K562 (cell line): Measurements from ENCODE around the gene PBX2. TPM values are rescaled to one million over a fixed set of nuclear protein-coding genes. Genes with fewer than 3 reads are reported as not detected.

Experiments used
- ATAC-seq: fragments of 200-7000 bp; cut with Tn5 transposase; 3 replicates; pipeline ENCODE4 v1.9.1; 2020; ENCODE audit warnings: moderate library complexity
- BruUV-seq: library from RNA; stranded (reverse); fragments of 400-500 nt; replicated peaks from 2 replicates; lab custom pipeline; 2021; lab: Mats Ljungman, UMichigan
- CTCF ChIA-PET: fragments of 300-600 bp; formaldehyde crosslinking; extraction: SDS; loops from one replicate; lab custom pipeline; 2021; ENCODE audit warnings: low intra/inter-chr PET ratio; lab: Yijun Ruan, JAX
- POLR2A ChIA-PET: fragments of 300-600, 350-650 bp; sonication (Branson Sonifier 250); formaldehyde crosslinking; extraction: SDS; loops from one replicate; lab custom pipeline; 2021; ENCODE audit warnings: antibody characterized with exemption, inconsistent platforms; lab: Yijun Ruan, JAX
- DNase-seq, 4 experiments: peaks; one replicate each; pipeline versions ENCODE4 v3.0.0 to v3.0.0-alpha.2; 2011 to 2018; ENCODE audit warnings: low spot score in 3 of 4, mixed read lengths in 3 of 4; ENCODE audit errors: extremely low read depth in 1 of 4
- FAIRE-seq: peaks from 2 replicates; lab custom pipeline; 2011; peaks lifted over from hg19 to GRCh38; lab: Jason Lieb, UNC
- H2AFZ ChIP-seq: 2 replicates; pipeline ENCODE4 v1.6.0; 2011; ENCODE audit warnings: low read depth, low read length, control low read depth, inconsistent platforms
- H3K27ac ChIP-seq: fragments of 200-600 bp; 3 replicates; pipeline ENCODE4 v1.8.0; 2011; ENCODE audit warnings: low read depth, mild to moderate bottlenecking, control low read depth, inconsistent platforms, low read length, moderate library complexity, mixed read lengths; ENCODE audit errors: extremely low read depth
- H3K27me3 ChIP-seq, 2 experiments: fragments of 300-600 bp in 1 of 2; 2 replicates in 1 of 2; 3 replicates in 1 of 2; pipeline versions ENCODE4 v1.6.0 to v1.8.0; 2011; ENCODE audit warnings: inconsistent platforms in 2 of 2, low read length in 2 of 2, mild to moderate bottlenecking in 1 of 2, mixed read lengths in 1 of 2, moderate library complexity in 1 of 2; ENCODE audit not compliant: control insufficient read depth in 2 of 2, insufficient read depth in 2 of 2
- H3K36me3 ChIP-seq: fragments of 300-600 bp; 3 replicates; pipeline ENCODE4 v1.8.0; 2011; ENCODE audit warnings: mild to moderate bottlenecking, low read length, inconsistent platforms; ENCODE audit not compliant: control insufficient read depth, insufficient read depth
- H3K4me1 ChIP-seq, 2 experiments: fragments of 200-600 bp in 1 of 2; replicated peaks in 1 of 2; 2 replicates in 1 of 2; 3 replicates in 1 of 2; pipeline versions ENCODE4 v1.5.1 to v1.8.0; 2011; ENCODE audit warnings: inconsistent platforms in 2 of 2, low read length in 2 of 2, mild to moderate bottlenecking in 1 of 2, mixed read lengths in 1 of 2, moderate library complexity in 1 of 2; ENCODE audit not compliant: control insufficient read depth in 2 of 2, insufficient read depth in 2 of 2
- H3K4me2 ChIP-seq: 2 replicates; pipeline ENCODE4 v1.6.1; 2011; ENCODE audit warnings: low read length, control low read depth, inconsistent platforms, mixed read lengths; ENCODE audit not compliant: insufficient read depth
- H3K4me3 ChIP-seq: fragments of 200-600 bp; sonication (generic), shearing (Covaris generic); 2 replicates; pipeline ENCODE4 v1.5.1; 2016; ENCODE audit warnings: control low read depth, inconsistent platforms
- H3K79me2 ChIP-seq: fragments of 200-600 bp; 3 replicates; pipeline ENCODE4 v1.8.0; 2011; ENCODE audit warnings: low read length, inconsistent platforms; ENCODE audit not compliant: control insufficient read depth, insufficient read depth
- H3K9ac ChIP-seq, 2 experiments: 2 replicates each; pipeline versions ENCODE4 v1.6.0 to v1.6.1; 2011; ENCODE audit warnings: low read depth in 2 of 2, low read length in 2 of 2, control low read depth in 1 of 2, inconsistent platforms in 1 of 2, mild to moderate bottlenecking in 1 of 2, mixed read lengths in 1 of 2; ENCODE audit not compliant: insufficient read depth in 1 of 2
- H3K9me1 ChIP-seq: one replicate; pipeline ENCODE4 v1.6.0; 2011; ENCODE audit warnings: inconsistent platforms, mild to moderate bottlenecking, low read length, moderate library complexity; ENCODE audit not compliant: control insufficient read depth, insufficient read depth
- H3K9me3 ChIP-seq: replicated peaks from 2 replicates; pipeline ENCODE4 v1.5.1; 2011; ENCODE audit warnings: low read depth, low read length, inconsistent platforms; ENCODE audit not compliant: control insufficient read depth, insufficient read depth
- H4K20me1 ChIP-seq: replicated peaks from 2 replicates; pipeline ENCODE4 v1.6.1; 2011; ENCODE audit warnings: low read length, inconsistent platforms, mixed read lengths; ENCODE audit not compliant: control insufficient read depth, insufficient read depth
- ATF1 ChIP-seq, 2 experiments: fragments of 450-650 bp in 1 of 2; IDR thresholded peaks; 2 replicates each; pipeline ENCODE4 v1.6.1; 2016; ENCODE audit warnings: missing compliant biosample characterization in 1 of 2, missing genetic modification characterization in 1 of 2
- E2F3 ChIP-seq: fragments of 250-450 bp; sonication (Bioruptor Pico); IDR thresholded peaks from 2 replicates; pipeline ENCODE4 v1.4.0; 2020; ENCODE audit warnings: mild to moderate bottlenecking
- ELK3 ChIP-seq: fragments of 450-650 bp; formaldehyde crosslinking; IDR thresholded peaks from 2 replicates; pipeline ENCODE4 v1.4.0; 2020; ENCODE audit warnings: mild to moderate bottlenecking
- GATA2 ChIP-seq: sonication (generic); formaldehyde crosslinking; IDR thresholded peaks from 2 replicates; pipeline ENCODE4 v1.4.0; 2020; ENCODE audit warnings: mild to moderate bottlenecking, missing genetic modification reagents
- HMG20B ChIP-seq: fragments of 250-450 bp; sonication (Bioruptor Pico); IDR thresholded peaks from 2 replicates; pipeline ENCODE4 v1.5.0; 2021; ENCODE audit warnings: mild to moderate bottlenecking
- LCOR ChIP-seq: sonication (generic); formaldehyde crosslinking; IDR thresholded peaks from 2 replicates; pipeline ENCODE4 v1.8.0; 2022; ENCODE audit warnings: mild to moderate bottlenecking, missing genetic modification reagents
- MLX ChIP-seq, 2 experiments: fragments of 450-650 bp in 1 of 2; sonication (generic) in 1 of 2; formaldehyde crosslinking; conservative IDR thresholded peaks; 2 replicates each; pipeline versions ENCODE4 v1.4.0 to v1.8.1; 2020 to 2022; ENCODE audit warnings: mild to moderate bottlenecking in 1 of 2, missing genetic modification reagents in 1 of 2
- NR1H2 ChIP-seq: sonication (generic); formaldehyde crosslinking; IDR thresholded peaks from 2 replicates; pipeline ENCODE4 v1.4.0; 2020; ENCODE audit warnings: mild to moderate bottlenecking, missing genetic modification reagents
- PATZ1 ChIP-seq: fragments of 250-450 bp; sonication (Bioruptor Pico); IDR thresholded peaks from 2 replicates; pipeline ENCODE4 v1.5.0; 2020; ENCODE audit warnings: mild to moderate bottlenecking, borderline replicate concordance
- RFX7 ChIP-seq: fragments of 250-450 bp; sonication (Bioruptor Pico); IDR thresholded peaks from 2 replicates; pipeline ENCODE4 v1.5.1; 2021; ENCODE audit warnings: mild to moderate bottlenecking
- TFE3 ChIP-seq: fragments of 450-650 bp; formaldehyde crosslinking; IDR thresholded peaks from 2 replicates; pipeline ENCODE4 v1.4.0; 2020; ENCODE audit warnings: mild to moderate bottlenecking, mixed read lengths
- ZBTB2 ChIP-seq: fragments of 450-650 bp; IDR thresholded peaks from 2 replicates; pipeline ENCODE4 v1.6.1; 2016; ENCODE audit warnings: antibody characterized with exemption
- ZNF140 ChIP-seq: fragments of 250-450 bp; sonication (Bioruptor Pico); IDR thresholded peaks from 2 replicates; pipeline ENCODE4 v1.8.0; 2021; ENCODE audit warnings: moderate library complexity, mild to moderate bottlenecking, inconsistent platforms
- ZNF785 ChIP-seq: fragments of 250-450 bp; sonication (Bioruptor Pico); IDR thresholded peaks from 2 replicates; pipeline ENCODE4 v1.4.0; 2020; ENCODE audit warnings: mild to moderate bottlenecking
- WGBS: fragments of 100-300 bp; shearing (Covaris generic); methylation state at CpG from one replicate; pipeline ENCODE4 v1.1.6; 2016; ENCODE audit warnings: low coverage, mixed read lengths; ENCODE audit not compliant: insufficient coverage; ENCODE audit errors: missing lambda C conversion rate; 5-methylcytosine and 5-hydroxymethylcytosine counted together
- in situ Hi-C: fragments of 300-500 bp; cut with MboI; formaldehyde crosslinking; loops from 4 replicates; pipeline ENCODE4 v1.15.0; 2018; ENCODE audit warnings: inconsistent platforms, mixed read lengths
- intact Hi-C: fragments of 100-400 bp; cut with micrococcal nuclease; formaldehyde crosslinking; loops from 2 replicates; pipeline ENCODE4 v1.14.2; 2022
- polyA plus RNA-seq, 8 experiments: library from polyadenylated mRNA; depleted of rRNA in 4 of 8; stranded (reverse) in 5 of 8; unstranded in 3 of 8; fragments of >200 nt; fragmentation: Nextera tagmentation in 2 of 8; fragmentation: Illumina TruSeq in 1 of 8; extraction: Ambion mirVana in 2 of 8; extraction: Trizol in 1 of 8; gene quantifications; 2 replicates each; pipeline versions ENCODE4 v1.2.1 to v1.2.3, GENCODE V29; 2011 to 2014; ENCODE audit warnings: inconsistent platforms in 1 of 8, missing spikeins in 1 of 8
- total RNA-seq, 7 experiments: library from RNA; depleted of rRNA in 6 of 7; stranded (reverse); fragments of >200 nt in 6 of 7; fragmentation: Illumina TruSeq in 2 of 7; extraction: Trizol in 2 of 7; gene quantifications; 2 replicates each; pipeline versions ENCODE4 v1.2.1 to v1.2.3, GENCODE V29; 2011 to 2021; ENCODE audit warnings: low replicate concordance in 1 of 7

The PBX2 gene
- total and polyA plus RNA-seq, 9 of the 15 experiments (the other 6 are each of a cell fraction or from before 2014, with no cell fraction given) = 1.9 to 134 (median 62.5) TPM

GRCh38 chr6:32177183-32177787, 12.7 kb downstream of the PBX2 start:
- Histone ChIP-seq H3K36me3 (peaks cover 41% of the 10 kb centered on the region; the same call in 2 of the 3 replicates), H3K27me3 (no peaks in the 10 kb centered on the region), H3K79me2 (peaks cover 76% of the 10 kb centered on the region), H3K27ac (peak overlapping the region; percentile 94), H3K9me3 (no peaks in the 10 kb centered on the region), H3K4me2 (peak overlapping the region; percentile 100), H2AFZ (peak overlapping the region; percentile 92), H3K9me1 (peaks cover 7% of the 10 kb centered on the region), H3K9ac (peak overlapping the region; percentile 83 to 86; a peak in 3 of 4 replicates), H3K4me3 (peak overlapping the region; percentile 88), H4K20me1 (no peaks in the 10 kb centered on the region), H3K4me1 (peaks cover 34 to 61% of the 10 kb centered on the region in 2 experiments)
- BruUV-seq = TSS peak; percentile 26
- under 1% methylated on average over 20 of the region's 20 CpGs for WGBS
- DNase-seq (peak; percentile 52 to 75 (median 54)), ATAC-seq (peak; percentile 6; the same call in 1 of the 3 replicates), FAIRE-seq (peak; percentile 11)
- ChIA-PET CTCF (no interaction called here), POLR2A (interaction anchor here (0.5 to 4.5 kb wide), 20 partner anchors 9 to 371 kb away, joined by 3 to 30 read pairs (median 4); partner anchors contain the start of genes ATF6B, EGFL8, LSM2 and PBX2)
- in situ Hi-C loops = no loop called here
- intact Hi-C loops = loop anchor here (2.0 to 10.0 kb wide), 3 partner anchors 46 to 512 kb away; partner anchors contain the start of genes C6orf47, CSNK2B, FKBPL and GPANK1
- TF ChIP-seq ZNF140 (no peak), ATF1 (CRISPR knock-in tag; IDR thresholded peaks at IDR 0.05) (no peak), ATF1 (tag; IDR thresholded peaks at IDR 0.05) (0 out of 2 replicates have a peak, but pooled peaks have one; percentile 77), HMG20B (CRISPR knock-in tag) (no peak), NR1H2 (CRISPR knock-in tag) (peak; percentile 94; the same call in 1 of the 2 replicates), TFE3 (CRISPR knock-in tag) (0 out of 2 replicates have a peak, but pooled peaks have one; percentile 3), ELK3 (CRISPR knock-in tag) (peak; percentile 80; the same call in 1 of the 2 replicates), LCOR (CRISPR knock-in tag) (no peak; the same call in 1 of the 2 replicates), E2F3 (CRISPR knock-in tag) (peak; percentile 34; the same call in 1 of the 2 replicates), PATZ1 (CRISPR knock-in tag) (0 out of 2 replicates have a peak, but pooled peaks have one; percentile 19), GATA2 (CRISPR knock-in tag) (no peak), ZBTB2 (peak; percentile 42; the same call in 1 of the 2 replicates), RFX7 (CRISPR knock-in tag) (no peak), MLX (CRISPR knock-in tag; conservative IDR thresholded peaks at IDR 0.05) (no peak), ZNF785 (CRISPR knock-in tag) (no peak)
